T-helper 17 cell (primary cell): ENCODE results near the gene KIF17. TPM values are rescaled to one million over a fixed set of nuclear protein-coding genes. Genes with fewer than 3 reads are reported as not detected.

Source experiments
- ATAC-seq: fragments of 150-1000 bp; cut with Tn5 transposase; 2 replicates; pipeline ENCODE4 v1.10.0; 2021; ENCODE audit warnings: mild to moderate bottlenecking, moderate library complexity
- DNase-seq, 3 donors: peaks; one replicate each; pipeline versions ENCODE4 v3.0.0 to v3.0.0-alpha.2; 2020 to 2021
- H3K9me3 ChIP-seq: one replicate; pipeline ENCODE4 v1.7.0; 2013; ENCODE audit warnings: low read length, mild to moderate bottlenecking; ENCODE audit not compliant: control insufficient read depth, poor library complexity, severe bottlenecking
- H3K27ac Mint-ChIP-seq: one replicate; pipeline ENCODE4 v1.8.0; 2022; ENCODE audit warnings: mild to moderate bottlenecking, moderate library complexity, mixed read lengths
- H3K27me3 Mint-ChIP-seq: one replicate; pipeline ENCODE4 v1.8.0; 2022; ENCODE audit warnings: mixed read lengths
- H3K36me3 Mint-ChIP-seq: one replicate; pipeline ENCODE4 v1.8.0; 2022; ENCODE audit warnings: low read depth, mixed read lengths
- H3K4me1 Mint-ChIP-seq: one replicate; pipeline ENCODE4 v1.8.0; 2022; ENCODE audit warnings: mild to moderate bottlenecking, mixed read lengths
- H3K4me3 Mint-ChIP-seq: one replicate; pipeline ENCODE4 v1.8.0; 2022; ENCODE audit warnings: mild to moderate bottlenecking, moderate library complexity, mixed read lengths
- total RNA-seq, 4 donors: library from RNA in 2 of 4; stranded (reverse) in 2 of 4; gene quantifications; one replicate each; pipeline ENCODE4 v1.2.3 and lab custom pipeline; 2022 to 2026

The KIF17 gene
- under 1 TPM in 1 of 2 donors, not detected in 1; 0.42 TPM for total RNA-seq
- total RNA-seq (lab: John Stamatoyannopoulos, UW): 0 to 0.08 reads per million in 2 donors

GRCh38 chr1:20717452-20718342, at the start of gene KIF17:
KIF17 (minus strand) TSS chr1:20718007; CDS start chr1:20717706, 301 bp downstream.
- H3K9me3 ChIP-seq: no peaks in the 10 kb centered on the region
- DNase-seq (peak; percentile 49 to 59 (median 55)), ATAC-seq (peak; percentile 84)
- H3K36me3 Mint-ChIP-seq: no peaks in the 10 kb centered on the region
- peaks cover 20% of the 10 kb centered on the region for H3K27me3 Mint-ChIP-seq
- peaks cover 7% of the 10 kb centered on the region for H3K4me1 Mint-ChIP-seq
- peak within 1 kb of the TSS; percentile 86 for H3K4me3 Mint-ChIP-seq
- H3K27ac Mint-ChIP-seq: peak within 1 kb of the TSS; percentile 27

- no peak for DNase-seq
- Mint-ChIP-seq H3K4me3 (no peak overlapping the region), H3K36me3 (peaks cover 3% of the 10 kb centered on the region), H3K4me1 (peaks cover under 1% of the 10 kb centered on the region), H3K27ac (no peak overlapping the region), H3K27me3 (no peaks in the 10 kb centered on the region)
- no peaks in the 10 kb centered on the region for H3K9me3 ChIP-seq
- ATAC-seq: no peak
Observed at GRCh38 chr1:20767271-20767670, 49.5 kb upstream of the KIF17 start.

- no peak overlapping the region for H3K27ac Mint-ChIP-seq
- no peak for DNase-seq
- H3K27me3 Mint-ChIP-seq: no peaks in the 10 kb centered on the region
- no peak for ATAC-seq
- no peak overlapping the region for H3K4me3 Mint-ChIP-seq
- peaks cover 13% of the 10 kb centered on the region for H3K36me3 Mint-ChIP-seq
- H3K4me1 Mint-ChIP-seq: peaks cover 5% of the 10 kb centered on the region
- no peaks in the 10 kb centered on the region for H3K9me3 ChIP-seq
Observed at GRCh38 chr1:20763417-20763816, 45.6 kb upstream of the KIF17 start.

GRCh38 chr1:20760322-20760721, 42.5 kb upstream of the KIF17 start:
- Mint-ChIP-seq H3K36me3 (peaks cover 15% of the 10 kb centered on the region), H3K27me3 (no peaks in the 10 kb centered on the region), H3K4me3 (no peak overlapping the region), H3K27ac (no peak overlapping the region), H3K4me1 (peaks cover 8% of the 10 kb centered on the region)
- no peaks in the 10 kb centered on the region for H3K9me3 ChIP-seq
- ATAC-seq: no peak
- no peak for DNase-seq

- H3K9me3 ChIP-seq: no peaks in the 10 kb centered on the region
- Mint-ChIP-seq H3K27me3 (no peaks in the 10 kb centered on the region), H3K4me1 (peaks cover 9% of the 10 kb centered on the region), H3K36me3 (peaks cover 8% of the 10 kb centered on the region), H3K4me3 (no peak overlapping the region), H3K27ac (no peak overlapping the region)
- no peak for ATAC-seq
- no peak for DNase-seq
Observed at GRCh38 chr1:20753589-20753988, 35.8 kb upstream of the KIF17 start.

- H3K4me3 Mint-ChIP-seq: no peak overlapping the region
- H3K27me3 Mint-ChIP-seq: no peaks in the 10 kb centered on the region
- H3K36me3 Mint-ChIP-seq: peaks cover 8% of the 10 kb centered on the region
- no peak overlapping the region for H3K27ac Mint-ChIP-seq
- DNase-seq (no peak), ATAC-seq (no peak)
- H3K9me3 ChIP-seq: no peaks in the 10 kb centered on the region
- peaks cover 9% of the 10 kb centered on the region for H3K4me1 Mint-ChIP-seq
Observed at GRCh38 chr1:20751462-20751990, 33.7 kb upstream of the KIF17 start.

GRCh38 chr1:20742671-20743070, 24.9 kb upstream of the KIF17 start:
- H3K4me3 Mint-ChIP-seq: no peak overlapping the region
- peaks cover 11% of the 10 kb centered on the region for H3K36me3 Mint-ChIP-seq
- ATAC-seq (no peak), DNase-seq (no peak)
- no peaks in the 10 kb centered on the region for H3K9me3 ChIP-seq
- no peak overlapping the region for H3K27ac Mint-ChIP-seq
- H3K27me3 Mint-ChIP-seq: no peaks in the 10 kb centered on the region
- H3K4me1 Mint-ChIP-seq: peaks cover 5% of the 10 kb centered on the region

- H3K36me3 Mint-ChIP-seq: peaks cover 11% of the 10 kb centered on the region
- H3K27ac Mint-ChIP-seq: peak overlapping the region; percentile 3
Observed at GRCh38 chr1:20740781-20741180, 23.0 kb upstream of the KIF17 start.

GRCh38 chr1:20739225-20739624, 21.4 kb upstream of the KIF17 start:
- H3K9me3 ChIP-seq: no peaks in the 10 kb centered on the region
- DNase-seq (no peak), ATAC-seq (no peak)
- no peaks in the 10 kb centered on the region for H3K27me3 Mint-ChIP-seq
- H3K36me3 Mint-ChIP-seq: peaks cover 6% of the 10 kb centered on the region
- no peak overlapping the region for H3K4me3 Mint-ChIP-seq
- H3K4me1 Mint-ChIP-seq: peaks cover 3% of the 10 kb centered on the region
- H3K27ac Mint-ChIP-seq: peak overlapping the region; percentile 41

More at GRCh38 chr1:20740781-20741180, 23.0 kb upstream of the KIF17 start:
- no peaks in the 10 kb centered on the region for H3K9me3 ChIP-seq
- peaks cover 5% of the 10 kb centered on the region for H3K4me1 Mint-ChIP-seq
- no peaks in the 10 kb centered on the region for H3K27me3 Mint-ChIP-seq
- DNase-seq: no peak
- no peak overlapping the region for H3K4me3 Mint-ChIP-seq
- no peak for ATAC-seq

GRCh38 chr1:20735581-20736111, 17.8 kb upstream of the KIF17 start:
- DNase-seq (no peak), ATAC-seq (no peak)
- no peaks in the 10 kb centered on the region for H3K9me3 ChIP-seq
- Mint-ChIP-seq H3K4me3 (no peak overlapping the region), H3K36me3 (peaks cover 5% of the 10 kb centered on the region), H3K27ac (no peak overlapping the region), H3K27me3 (no peaks in the 10 kb centered on the region), H3K4me1 (peaks cover 14% of the 10 kb centered on the region)

GRCh38 chr1:20733360-20733975, 15.7 kb upstream of the KIF17 start:
- Mint-ChIP-seq H3K27me3 (peaks cover 5% of the 10 kb centered on the region), H3K27ac (peak overlapping the region; percentile 89), H3K4me3 (peak overlapping the region; percentile 95), H3K36me3 (peaks cover 3% of the 10 kb centered on the region), H3K4me1 (peaks cover 17% of the 10 kb centered on the region)
- H3K9me3 ChIP-seq: no peaks in the 10 kb centered on the region
- ATAC-seq (peak; percentile 29), DNase-seq (no peak)

- peaks cover 4% of the 10 kb centered on the region for H3K36me3 Mint-ChIP-seq
- ATAC-seq: peak; percentile 80
- H3K4me1 Mint-ChIP-seq: peaks cover 18% of the 10 kb centered on the region
- H3K4me3 Mint-ChIP-seq: peak within 1 kb of the TSS; percentile 95
- H3K27me3 Mint-ChIP-seq: peaks cover 10% of the 10 kb centered on the region
- no peaks in the 10 kb centered on the region for H3K9me3 ChIP-seq
- peak; percentile 22 to 51 (median 43) for DNase-seq
- peak within 1 kb of the TSS; percentile 89 for H3K27ac Mint-ChIP-seq
Observed at GRCh38 chr1:20732588-20733359, 15.0 kb upstream of the KIF17 start, which contains the start of gene SH2D5. SH2D5 (minus strand) TSS chr1:20732703; CDS start chr1:20728044, 4,659 bp downstream.
